Vagina (tissue), 2 donors: ENCODE data around the gene KIF21B. TPM values are rescaled to one million over a fixed set of nuclear protein-coding genes. Genes with fewer than 3 reads are reported as not detected.

Experiments used
- DNase-seq, 2 donors: peaks; one replicate each; pipeline ENCODE4 v3.0.0-alpha.2; 2017; ENCODE audit errors: extremely low spot score in 2 of 2
- H3K27ac ChIP-seq: fragments of 200-600 bp; sonication (generic); one replicate; pipeline ENCODE4 v1.5.1; 2019
- H3K27me3 ChIP-seq: fragments of 200-600 bp; sonication (generic); one replicate; pipeline ENCODE4 v1.5.1; 2019
- H3K36me3 ChIP-seq, 2 donors: fragments of 200-600 bp; sonication (generic); one replicate each; pipeline ENCODE4 v1.5.1; 2017 to 2019
- H3K4me1 ChIP-seq: fragments of 200-600 bp; sonication (generic); one replicate; pipeline ENCODE4 v1.5.1; 2019
- H3K4me3 ChIP-seq, 2 donors: fragments of 200-600 bp; sonication (generic); 1 replicate in 1 of 2; 2 replicates in 1 of 2; pipeline ENCODE4 v1.5.1; 2016 to 2019
- H3K9me3 ChIP-seq: fragments of 200-600 bp; sonication (generic); one replicate; pipeline ENCODE4 v1.5.1; 2019
- POLR2A ChIP-seq, 2 donors: fragments of 450-650 bp; IDR thresholded peaks; one replicate each; pipeline ENCODE4 v1.6.1; 2017; ENCODE audit warnings: antibody characterized with exemption in 2 of 2, mild to moderate bottlenecking in 2 of 2, moderate library complexity in 2 of 2
- POLR2AphosphoS5 ChIP-seq, 2 donors: sonication (generic); formaldehyde crosslinking; IDR thresholded peaks; one replicate each; pipeline ENCODE4 v1.9.0; 2017; ENCODE audit warnings: antibody characterized with exemption in 2 of 2, mild to moderate bottlenecking in 2 of 2, low read depth in 1 of 2; ENCODE audit not compliant: insufficient read depth in 1 of 2
- intact Hi-C: fragments of 100-400 bp; cut with DNase I; formaldehyde crosslinking; loops from one replicate; pipeline ENCODE4 v1.15.1; 2023
- total RNA-seq: library from RNA; depleted of rRNA; stranded (reverse); fragments of >200 nt; gene quantifications from one replicate; pipeline ENCODE4 v1.2.3, GENCODE V29; 2016
- TF ChIP-seq, protein P1 (sequence below), 3 experiments: fragments of 450-650 bp in 2 of 3; fragments of 200-600 bp in 1 of 3; sonication (generic) in 1 of 3; IDR thresholded peaks; one replicate each; pipeline ENCODE4 v1.5.1; 2017 to 2019; ENCODE audit warnings: antibody characterized with exemption in 3 of 3, mild to moderate bottlenecking in 2 of 3, moderate library complexity in 2 of 3

Gene KIF21B
- total RNA-seq, 1 donor from 2014 or later = 4.7 TPM

GRCh38 chr1:201013991-201014815 is 9.3 kb downstream of the KIF21B start:
- H3K36me3 ChIP-seq = no peaks in the 10 kb centered on the region
- H3K9me3 ChIP-seq = no peaks in the 10 kb centered on the region
- intact Hi-C loops = no loop called here
- H3K4me3 ChIP-seq = no peak overlapping the region
- TF ChIP-seq POLR2A (IDR thresholded peaks at IDR 0.05) (no peak), POLR2AphosphoS5 (IDR thresholded peaks at IDR 0.05; ENCODE audit: insufficient read depth in 1 of 2, low read depth in 1 of 2) (no peak)
- TF ChIP-seq, protein P1, sequence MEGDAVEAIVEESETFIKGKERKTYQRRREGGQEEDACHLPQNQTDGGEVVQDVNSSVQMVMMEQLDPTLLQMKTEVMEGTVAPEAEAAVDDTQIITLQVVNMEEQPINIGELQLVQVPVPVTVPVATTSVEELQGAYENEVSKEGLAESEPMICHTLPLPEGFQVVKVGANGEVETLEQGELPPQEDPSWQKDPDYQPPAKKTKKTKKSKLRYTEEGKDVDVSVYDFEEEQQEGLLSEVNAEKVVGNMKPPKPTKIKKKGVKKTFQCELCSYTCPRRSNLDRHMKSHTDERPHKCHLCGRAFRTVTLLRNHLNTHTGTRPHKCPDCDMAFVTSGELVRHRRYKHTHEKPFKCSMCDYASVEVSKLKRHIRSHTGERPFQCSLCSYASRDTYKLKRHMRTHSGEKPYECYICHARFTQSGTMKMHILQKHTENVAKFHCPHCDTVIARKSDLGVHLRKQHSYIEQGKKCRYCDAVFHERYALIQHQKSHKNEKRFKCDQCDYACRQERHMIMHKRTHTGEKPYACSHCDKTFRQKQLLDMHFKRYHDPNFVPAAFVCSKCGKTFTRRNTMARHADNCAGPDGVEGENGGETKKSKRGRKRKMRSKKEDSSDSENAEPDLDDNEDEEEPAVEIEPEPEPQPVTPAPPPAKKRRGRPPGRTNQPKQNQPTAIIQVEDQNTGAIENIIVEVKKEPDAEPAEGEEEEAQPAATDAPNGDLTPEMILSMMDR (IDR thresholded peaks at IDR 0.05) = no peak
- H3K4me1 ChIP-seq = peaks cover 32% of the 10 kb centered on the region
- H3K27me3 ChIP-seq = no peaks in the 10 kb centered on the region
- H3K27ac ChIP-seq = no peak overlapping the region
- DNase-seq = no peak

- TF ChIP-seq POLR2A (IDR thresholded peaks at IDR 0.05) (no peak), POLR2AphosphoS5 (IDR thresholded peaks at IDR 0.05; ENCODE audit: insufficient read depth in 1 of 2, low read depth in 1 of 2) (no peak)
- TF ChIP-seq, protein P1 (IDR thresholded peaks at IDR 0.05) = no peak
- DNase-seq = no peak
- H3K36me3 ChIP-seq = no peaks in the 10 kb centered on the region
- H3K9me3 ChIP-seq = no peaks in the 10 kb centered on the region
- no peaks in the 10 kb centered on the region for H3K27me3 ChIP-seq
- H3K27ac ChIP-seq = no peak overlapping the region
- intact Hi-C loops = no loop called here
- no peak overlapping the region for H3K4me3 ChIP-seq
- H3K4me1 ChIP-seq = peaks cover 32% of the 10 kb centered on the region
Observed at GRCh38 chr1:201013031-201013485, 10.5 kb downstream of the KIF21B start.

DNA sequence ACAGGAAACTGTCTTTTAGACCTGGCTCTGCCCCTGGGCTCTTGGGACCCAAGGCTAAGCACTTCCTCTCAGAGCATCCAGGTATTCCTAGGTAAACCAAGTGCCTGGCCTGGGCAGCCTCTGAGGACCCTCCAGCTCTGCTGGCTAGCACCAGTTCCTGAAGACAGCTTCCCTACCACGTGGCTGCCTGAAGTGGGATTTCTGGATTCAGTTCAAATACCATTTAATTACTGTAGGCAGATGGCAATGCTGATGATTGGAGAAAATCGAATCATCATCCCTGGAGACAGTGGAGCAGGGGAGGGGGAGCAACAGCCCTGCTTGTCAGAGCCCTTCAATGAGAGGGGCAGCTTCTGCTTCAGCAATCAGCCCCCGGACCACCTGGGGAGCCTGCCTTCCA is 11.9 kb downstream of the KIF21B start:
- no peaks in the 10 kb centered on the region for H3K36me3 ChIP-seq
- no peak for DNase-seq
- no peaks in the 10 kb centered on the region for H3K9me3 ChIP-seq
- no peak overlapping the region for H3K27ac ChIP-seq
- intact Hi-C loops = no loop called here
- TF ChIP-seq, protein P1 (IDR thresholded peaks at IDR 0.05) = no peak
- TF ChIP-seq POLR2A (IDR thresholded peaks at IDR 0.05) (no peak), POLR2AphosphoS5 (IDR thresholded peaks at IDR 0.05; ENCODE audit: insufficient read depth in 1 of 2, low read depth in 1 of 2) (no peak)
- H3K4me1 ChIP-seq = peaks cover 29% of the 10 kb centered on the region
- H3K27me3 ChIP-seq = no peaks in the 10 kb centered on the region
- no peak overlapping the region for H3K4me3 ChIP-seq

DNA sequence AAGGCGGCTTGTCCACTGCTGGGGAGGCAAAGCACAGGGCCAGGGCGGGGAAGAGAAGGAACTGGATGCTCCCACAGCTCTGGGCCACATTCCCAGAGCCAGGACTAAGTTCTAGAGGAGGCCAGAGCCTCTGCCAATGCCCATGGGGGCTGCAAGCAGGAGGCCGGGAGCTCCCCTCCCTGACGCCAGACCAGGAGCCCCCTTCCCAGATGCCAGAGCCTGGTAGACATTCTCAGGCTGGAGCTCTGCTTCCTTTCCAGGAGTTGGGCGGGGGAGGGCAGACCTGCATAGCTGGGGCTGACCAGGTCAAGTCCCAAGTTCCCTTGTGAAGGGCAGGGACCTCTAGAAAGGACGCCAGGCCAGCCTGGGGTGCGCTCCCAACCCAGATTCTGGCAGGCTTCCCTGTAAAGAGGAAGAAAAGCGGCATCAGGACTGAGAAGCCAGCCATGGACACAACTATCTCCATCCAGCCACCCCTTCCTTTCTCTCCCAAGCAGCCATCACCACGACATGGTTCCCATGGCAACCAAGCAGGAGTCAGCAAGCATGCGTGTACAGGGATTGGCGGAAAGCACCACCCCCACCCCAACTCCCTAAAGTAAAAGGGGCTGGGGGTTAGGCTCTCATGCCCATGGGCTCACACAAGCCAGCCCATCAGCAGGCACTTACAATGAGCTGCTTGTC is 13.4 kb downstream of the KIF21B start:
- Histone ChIP-seq H3K9me3 (no peaks in the 10 kb centered on the region), H3K36me3 (no peaks in the 10 kb centered on the region), H3K27ac (no peak overlapping the region), H3K4me3 (no peak overlapping the region), H3K27me3 (no peaks in the 10 kb centered on the region), H3K4me1 (peaks cover 14% of the 10 kb centered on the region)
- intact Hi-C loops = no loop called here
- TF ChIP-seq, protein P1 (IDR thresholded peaks at IDR 0.05) = no peak
- TF ChIP-seq POLR2A (IDR thresholded peaks at IDR 0.05) = no peak
- DNase-seq = no peak
